ENCODE data around the gene C5orf15. TPM values are rescaled to one million over a fixed set of nuclear protein-coding genes. Genes with fewer than 3 reads are reported as not detected.

C5orf15 gene
- total and polyA plus RNA-seq, 8 donors, result 6.4 to 35.4 (median 10.7) TPM

- intact Hi-C loops (cut with DNase I), result no loop called here
- no peaks in the 10 kb centered on the region for H3K36me3 ChIP-seq
- WGBS, 2 donors, result 91 to 94% methylated on average over 16 of the region's 16 CpGs
- no peak for TF ChIP-seq CTCF (IDR thresholded peaks at IDR 0.05)
- H3K4me3 ChIP-seq, result no peak overlapping the region
- peaks cover under 1 to 8% (median 4%) of the 10 kb centered on the region in 3 donors for H3K4me1 ChIP-seq
- no peak for FAIRE-seq
- no peak for ATAC-seq
- H3K27ac ChIP-seq, result no peak overlapping the region
- H3K9me3 ChIP-seq, result no peaks in the 10 kb centered on the region
- no peak for DNase-seq
- no peaks in the 10 kb centered on the region for H3K27me3 ChIP-seq
Observed at GRCh38 chr5:133919148-133920136, 49.0 kb downstream of the C5orf15 start.

- TF ChIP-seq CTCF (IDR thresholded peaks at IDR 0.05), result no peak
- Histone ChIP-seq H3K4me1 (peaks cover 8 to 11% (median 8%) of the 10 kb centered on the region in 3 donors), H3K4me3 (no peak overlapping the region), H3K9me3 (no peaks in the 10 kb centered on the region), H3K36me3 (no peaks in the 10 kb centered on the region), H3K27me3 (no peaks in the 10 kb centered on the region), H3K27ac (no peak overlapping the region)
- FAIRE-seq (no peak), ATAC-seq (no peak), DNase-seq (no peak)
- 87 to 93% methylated on average over 10 of the region's 10 CpGs for WGBS, 2 donors
- intact Hi-C loops (cut with DNase I), result no loop called here
Observed at GRCh38 chr5:133918731-133919130, 49.7 kb downstream of the C5orf15 start.

GRCh38 chr5:133918316-133918715 lies 50.1 kb downstream of the C5orf15 start:
- no peak overlapping the region for H3K27ac ChIP-seq
- intact Hi-C loops (cut with DNase I), result no loop called here
- 56 to 66% methylated on average over 10 of the region's 10 CpGs for WGBS, 2 donors
- ATAC-seq, result no peak
- TF ChIP-seq CTCF (IDR thresholded peaks at IDR 0.05), result no peak
- no peak overlapping the region for H3K4me3 ChIP-seq
- no peaks in the 10 kb centered on the region for H3K9me3 ChIP-seq
- H3K27me3 ChIP-seq, result no peaks in the 10 kb centered on the region
- H3K36me3 ChIP-seq, result no peaks in the 10 kb centered on the region
- DNase-seq, result no peak
- FAIRE-seq, result no peak
- H3K4me1 ChIP-seq, result peaks cover 8 to 16% (median 12%) of the 10 kb centered on the region in 3 donors

- no peak overlapping the region for H3K4me3 ChIP-seq
- no peak for DNase-seq
- no peak for FAIRE-seq
- WGBS, 2 donors, result 81 to 83% methylated on average over 7 of the region's 7 CpGs
- no peak for TF ChIP-seq CTCF (IDR thresholded peaks at IDR 0.05)
- no peaks in the 10 kb centered on the region for H3K27me3 ChIP-seq
- no peak for ATAC-seq
- intact Hi-C loops (cut with DNase I), result no loop called here
- H3K36me3 ChIP-seq, result no peaks in the 10 kb centered on the region
- H3K9me3 ChIP-seq, result no peaks in the 10 kb centered on the region
- H3K27ac ChIP-seq, result no peak overlapping the region
- peaks cover 8 to 18% (median 12%) of the 10 kb centered on the region in 3 donors for H3K4me1 ChIP-seq
Observed at GRCh38 chr5:133917785-133918184, 50.6 kb downstream of the C5orf15 start.

- WGBS, 2 donors, result 73% methylated on average over 6 of the region's 6 CpGs
- TF ChIP-seq CTCF (IDR thresholded peaks at IDR 0.05), result no peak
- peaks cover 8 to 18% (median 12%) of the 10 kb centered on the region in 3 donors for H3K4me1 ChIP-seq
- intact Hi-C loops (cut with DNase I), result no loop called here
- no peaks in the 10 kb centered on the region for H3K9me3 ChIP-seq
- FAIRE-seq (no peak), ATAC-seq (no peak), DNase-seq (no peak)
- H3K36me3 ChIP-seq, result no peaks in the 10 kb centered on the region
- no peak overlapping the region for H3K27ac ChIP-seq
- no peak overlapping the region for H3K4me3 ChIP-seq
- no peaks in the 10 kb centered on the region for H3K27me3 ChIP-seq
Observed at GRCh38 chr5:133916914-133917313, 51.5 kb downstream of the C5orf15 start.

Data from pancreas (tissue), 10 donors.